Kidney (tissue), 14 donors: ENCODE measurements around the gene LTF. TPM values are rescaled to one million over a fixed set of nuclear protein-coding genes. Genes with fewer than 3 reads are reported as not detected.

Source experiments
- DNase-seq, 5 donors: peaks; one replicate each; pipeline ENCODE4 v3.0.0-alpha.2; 2013 to 2020
- FAIRE-seq: peaks from 2 replicates; lab custom pipeline; 2012; peaks lifted over from hg19 to GRCh38; lab: Jason Lieb, UNC
- H3K27ac ChIP-seq, 2 donors: one replicate each; pipeline ENCODE4 v1.7.0; 2013; ENCODE audit warnings: low read depth in 2 of 2, low read length in 2 of 2, inconsistent platforms in 1 of 2
- H3K27me3 ChIP-seq: one replicate; pipeline ENCODE4 v1.7.1; 2013; ENCODE audit warnings: low read length, inconsistent platforms; ENCODE audit not compliant: control insufficient read depth, insufficient read depth
- H3K36me3 ChIP-seq, 3 donors: one replicate each; pipeline versions ENCODE4 v1.7.0 to v1.7.1; 2013; ENCODE audit warnings: low read length in 3 of 3, control low read depth in 1 of 3, inconsistent platforms in 1 of 3; ENCODE audit not compliant: insufficient read depth in 3 of 3, control insufficient read depth in 2 of 3
- H3K4me1 ChIP-seq, 3 donors: one replicate each; pipeline versions ENCODE4 v1.7.0 to v1.7.1; 2013; ENCODE audit warnings: low read length in 3 of 3, inconsistent platforms in 1 of 3, low read depth in 1 of 3; ENCODE audit not compliant: control insufficient read depth in 2 of 3, insufficient read depth in 2 of 3
- H3K4me3 ChIP-seq, 3 donors: one replicate each; pipeline versions ENCODE4 v1.7.0 to v1.8.1; 2013; ENCODE audit warnings: low read length in 3 of 3, control low read depth in 1 of 3, inconsistent platforms in 1 of 3
- H3K9ac ChIP-seq, 3 donors: one replicate each; pipeline versions ENCODE4 v1.7.0 to v1.7.1; 2013; ENCODE audit warnings: low read length in 3 of 3, control low read depth in 1 of 3, inconsistent platforms in 1 of 3
- H3K9me3 ChIP-seq, 3 donors: one replicate each; pipeline versions ENCODE4 v1.7.0 to v1.7.1; 2013; ENCODE audit warnings: low read length in 3 of 3, control low read depth in 1 of 3, inconsistent platforms in 1 of 3; ENCODE audit not compliant: control insufficient read depth in 2 of 3, insufficient read depth in 1 of 3
- CTCF ChIP-seq: IDR thresholded peaks from 3 replicates; pipeline ENCODE4 v1.5.1; 2012; ENCODE audit warnings: mild to moderate bottlenecking, moderate library complexity, borderline replicate concordance; ENCODE audit not compliant: insufficient read depth; ENCODE audit errors: extremely low read depth
- intact Hi-C: fragments of 100-400 bp; cut with DNase I; formaldehyde crosslinking; loops from one replicate; pipeline ENCODE4 v1.11.1; 2022
- polyA plus RNA-seq: library from polyadenylated mRNA; stranded (reverse); fragments of 350-450 nt; fragmentation: Illumina TruSeq; extraction: RNeasy Lipid Tissue Mini Kit (QIAGEN cat#74804); gene quantifications from one replicate; pipeline ENCODE4 v1.2.3, GENCODE V29; 2014; ENCODE audit warnings: low read depth, low replicate concordance; ENCODE audit not compliant: insufficient read depth
- total RNA-seq: library from RNA; stranded (reverse); fragmentation: NEBNext Ultra II Directional; extraction: Animal tissue kit (Norgen Biotek cat#: 25700); gene quantifications from one replicate; pipeline ENCODE4 v1.2.1, GENCODE V29; 2021
- donor health status: control.
- donor health status: control.
- donor health status: control.
- donor health status: control.
- donor health status: control.
- donor health status: DM: yes; HTN: yes; CAD: no.
- donor health status: Normal renal cell carcinoma (clear cell type).

The LTF gene
- total and polyA plus RNA-seq, 2 donors from 2014 or later: 34.7 to 1,823 TPM

GRCh38 chr3:46503200-46503874 lies 38.6 kb upstream of the LTF start:
- no peaks in the 10 kb centered on the region for H3K36me3 ChIP-seq
- H3K4me3 ChIP-seq: no peak overlapping the region
- DNase-seq (no peak), FAIRE-seq (no peak)
- H3K4me1 ChIP-seq: no peaks in the 10 kb centered on the region
- intact Hi-C loops: no loop called here
- TF ChIP-seq CTCF: no peak
- no peaks in the 10 kb centered on the region for H3K9me3 ChIP-seq
- no peak overlapping the region for H3K9ac ChIP-seq
- H3K27ac ChIP-seq: no peak overlapping the region
- H3K27me3 ChIP-seq: no peaks in the 10 kb centered on the region

GRCh38 chr3:46501702-46502101 lies 37.0 kb upstream of the LTF start:
- TF ChIP-seq CTCF: no peak
- intact Hi-C loops: no loop called here
- no peak overlapping the region for H3K27ac ChIP-seq
- no peaks in the 10 kb centered on the region for H3K27me3 ChIP-seq
- no peak overlapping the region for H3K4me3 ChIP-seq
- H3K9ac ChIP-seq: no peak overlapping the region
- no peaks in the 10 kb centered on the region for H3K36me3 ChIP-seq
- no peak for FAIRE-seq
- H3K4me1 ChIP-seq: no peaks in the 10 kb centered on the region
- no peaks in the 10 kb centered on the region for H3K9me3 ChIP-seq
- DNase-seq: peak in 1 of 5 donors; percentile 36

GRCh38 chr3:46500656-46501635 lies 36.2 kb upstream of the LTF start:
- Histone ChIP-seq H3K4me3 (no peak overlapping the region), H3K9ac (no peak overlapping the region), H3K36me3 (no peaks in the 10 kb centered on the region), H3K9me3 (no peaks in the 10 kb centered on the region), H3K27ac (no peak overlapping the region), H3K27me3 (no peaks in the 10 kb centered on the region), H3K4me1 (no peaks in the 10 kb centered on the region)
- intact Hi-C loops: no loop called here
- FAIRE-seq: no peak
- no peak for TF ChIP-seq CTCF
- no peak for DNase-seq
